Parathyroid adenoma (tissue), 2 donors: Measurements from ENCODE around the gene TRIM43B.
"Not testable (repeated sequence)": the region's sequence is repeated elsewhere in the genome, so short reads cannot be mapped to it uniquely, and the experiment has no call there.

ENCODE experiments used
- H2AFZ ChIP-seq: fragments of 300-600 bp; sonication (generic); one replicate; pipeline ENCODE4 v1.7.0; 2017; ENCODE audit warnings: antibody characterized with exemption, mild to moderate bottlenecking
- H3K27ac ChIP-seq: fragments of 300-600 bp; sonication (generic); one replicate; pipeline ENCODE4 v1.7.0; 2017
- H3K27me3 ChIP-seq: fragments of 300-600 bp; sonication (generic); one replicate; pipeline ENCODE4 v1.7.0; 2017; ENCODE audit warnings: low read length; ENCODE audit not compliant: control insufficient read depth, insufficient read depth
- H3K36me3 ChIP-seq: fragments of 300-600 bp; sonication (generic); one replicate; pipeline ENCODE4 v1.7.0; 2017; ENCODE audit warnings: low read length; ENCODE audit not compliant: control insufficient read depth, insufficient read depth
- H3K4me1 ChIP-seq: fragments of 300-600 bp; sonication (generic); one replicate; pipeline ENCODE4 v1.7.0; 2017; ENCODE audit warnings: control low read depth
- H3K4me2 ChIP-seq: fragments of 300-600 bp; sonication (generic); one replicate; pipeline ENCODE4 v1.7.0; 2017; ENCODE audit warnings: low read length
- H3K4me3 ChIP-seq: fragments of 300-600 bp; sonication (generic); one replicate; pipeline ENCODE4 v1.7.0; 2017; ENCODE audit warnings: low read depth, low read length
- H3K79me2 ChIP-seq: fragments of 300-600 bp; sonication (generic); one replicate; pipeline ENCODE4 v1.7.0; 2017; ENCODE audit warnings: control low read depth
- H3K9ac ChIP-seq: fragments of 300-600 bp; sonication (generic); one replicate; pipeline ENCODE4 v1.7.0; 2017; ENCODE audit warnings: mild to moderate bottlenecking
- H3K9me3 ChIP-seq: fragments of 300-600 bp; sonication (generic); one replicate; pipeline ENCODE4 v1.7.0; 2017; ENCODE audit warnings: low read length; ENCODE audit not compliant: control insufficient read depth
- CTCF ChIP-seq: fragments of 300-600 bp; sonication (generic); IDR thresholded peaks from one replicate; pipeline ENCODE4 v1.7.0; 2017; ENCODE audit warnings: antibody characterized with exemption, mild to moderate bottlenecking
- donor health status: primary hyperparathyroidism.

TRIM43B gene

GRCh38 chr2:95484654-95485053 is at the start of gene TRIM43B:
TSS of gene TRIM43B (minus strand) at chr2:95484754. CDS start at chr2:95482714, 2,040 bp downstream.
- H3K4me2 ChIP-seq, H3K27ac ChIP-seq, H3K79me2 ChIP-seq, H3K9me3 ChIP-seq, H3K27me3 ChIP-seq, H2AFZ ChIP-seq, H3K4me1 ChIP-seq, H3K36me3 ChIP-seq, H3K9ac ChIP-seq, H3K4me3 ChIP-seq: not testable (repeated sequence)

- Histone ChIP-seq H3K36me3 (no peaks in the 10 kb centered on the region), H3K79me2 (no peaks in the 10 kb centered on the region), H3K4me2 (no peak overlapping the region), H2AFZ (no peak overlapping the region), H3K9me3 (no peaks in the 10 kb centered on the region), H3K9ac (no peak overlapping the region), H3K4me1 (no peaks in the 10 kb centered on the region), H3K4me3 (no peak overlapping the region), H3K27me3 (no peaks in the 10 kb centered on the region), H3K27ac (no peak overlapping the region)
- no peak for TF ChIP-seq CTCF
These were observed 46.8 kb upstream of the TRIM43B start for GRCh38 chr2:95531254-95531771.

- no peak for TF ChIP-seq CTCF
- Histone ChIP-seq H3K9me3 (no peaks in the 10 kb centered on the region), H3K4me1 (no peaks in the 10 kb centered on the region), H3K4me3 (no peak overlapping the region), H3K9ac (no peak overlapping the region), H3K36me3 (no peaks in the 10 kb centered on the region), H3K27me3 (no peaks in the 10 kb centered on the region), H3K4me2 (no peak overlapping the region), H3K27ac (no peak overlapping the region), H2AFZ (no peak overlapping the region), H3K79me2 (no peaks in the 10 kb centered on the region)
These were observed 46.2 kb upstream of the TRIM43B start for GRCh38 chr2:95530734-95531133.

- Histone ChIP-seq H3K4me3 (peak overlapping the region; percentile 74), H3K36me3 (no peaks in the 10 kb centered on the region), H3K79me2 (no peaks in the 10 kb centered on the region), H2AFZ (peak overlapping the region; percentile 99), H3K9ac (peak overlapping the region; percentile 81), H3K27ac (peak overlapping the region; percentile 79), H3K4me1 (no peaks in the 10 kb centered on the region), H3K9me3 (no peaks in the 10 kb centered on the region), H3K4me2 (peak overlapping the region; percentile 73), H3K27me3 (no peaks in the 10 kb centered on the region)
- peak; percentile 46 for TF ChIP-seq CTCF
These were observed 42.1 kb upstream of the TRIM43B start for GRCh38 chr2:95526360-95527341.

- Histone ChIP-seq H3K27ac (peak overlapping the region; percentile 79), H3K27me3 (no peaks in the 10 kb centered on the region), H3K36me3 (no peaks in the 10 kb centered on the region), H3K9me3 (no peaks in the 10 kb centered on the region), H3K4me2 (peak overlapping the region; percentile 73), H3K79me2 (no peaks in the 10 kb centered on the region), H3K4me3 (peak overlapping the region; percentile 74), H3K4me1 (no peaks in the 10 kb centered on the region), H3K9ac (no peak overlapping the region), H2AFZ (peak overlapping the region; percentile 99)
- TF ChIP-seq CTCF: no peak
These were observed 40.9 kb upstream of the TRIM43B start for GRCh38 chr2:95525294-95526035.
